OCI-LY1 (cell line): ENCODE results near the gene TIMP4.

Source experiments
- H2AFZ ChIP-seq: fragments of 200-600 bp; sonication (generic), shearing (Covaris generic); 2 replicates; pipeline ENCODE4 v1.6.0; 2014; ENCODE audit warnings: antibody characterized with exemption, mild to moderate bottlenecking, low read length
- H3F3A ChIP-seq: fragments of 200-600 bp; sonication (generic), shearing (Covaris generic); 2 replicates; pipeline ENCODE4 v1.6.0; 2014; ENCODE audit warnings: mild to moderate bottlenecking, antibody characterized with exemption, low read length, moderate library complexity; ENCODE audit not compliant: insufficient read depth
- H3K27ac ChIP-seq: fragments of 200-600 bp; sonication (generic); 2 replicates; pipeline ENCODE4 v1.5.1; 2014; ENCODE audit warnings: low read length, mixed run types, mild to moderate bottlenecking, low read depth; ENCODE audit not compliant: poor library complexity, severe bottlenecking
- H3K27me3 ChIP-seq: fragments of 200-600 bp; sonication (generic); 2 replicates; pipeline ENCODE4 v1.6.0; 2014; ENCODE audit warnings: antibody characterized with exemption, mild to moderate bottlenecking, low read length, moderate library complexity; ENCODE audit not compliant: insufficient read depth
- H3K36me3 ChIP-seq: fragments of 200-600 bp; sonication (generic); 2 replicates; pipeline ENCODE4 v1.6.1; 2014; ENCODE audit warnings: mild to moderate bottlenecking, antibody characterized with exemption, low read length, moderate library complexity, mixed read lengths; ENCODE audit not compliant: insufficient read depth
- H3K4me1 ChIP-seq: fragments of 200-600 bp; sonication (generic); 2 replicates; pipeline ENCODE4 v1.5.1; 2014; ENCODE audit warnings: mild to moderate bottlenecking, low read length, moderate library complexity; ENCODE audit not compliant: insufficient read depth, severe bottlenecking
- H3K4me2 ChIP-seq: fragments of 200-600 bp; sonication (generic), shearing (Covaris generic); 2 replicates; pipeline ENCODE4 v1.6.1; 2014; ENCODE audit warnings: low read length
- H3K4me3 ChIP-seq: fragments of 200-600 bp; sonication (generic); 2 replicates; pipeline ENCODE4 v1.5.1; 2014; ENCODE audit warnings: low read length, low read depth, mild to moderate bottlenecking, mixed read lengths; ENCODE audit not compliant: poor library complexity, severe bottlenecking
- H3K79me2 ChIP-seq: fragments of 200-600 bp; shearing (Covaris generic); 2 replicates; pipeline ENCODE4 v1.6.1; 2016; ENCODE audit warnings: mixed run types, low read length, mixed read lengths; ENCODE audit not compliant: insufficient read depth
- H3K9ac ChIP-seq: fragments of 200-600 bp; sonication (generic), shearing (Covaris generic); 2 replicates; pipeline ENCODE4 v1.6.1; 2014; ENCODE audit warnings: mild to moderate bottlenecking, low read length, mixed read lengths
- H3K9me2 ChIP-seq: fragments of 200-600 bp; sonication (generic), shearing (Covaris generic); 2 replicates; pipeline ENCODE4 v1.6.1; 2014; ENCODE audit warnings: low read depth, mild to moderate bottlenecking, low read length, mixed read lengths
- H3K9me3 ChIP-seq: fragments of 200-600 bp; shearing (Covaris generic); 2 replicates; pipeline ENCODE4 v1.6.1; 2014; ENCODE audit warnings: low read length, mixed read lengths
- H4K20me1 ChIP-seq: fragments of 200-600 bp; sonication (generic), shearing (Covaris generic); 2 replicates; pipeline ENCODE4 v1.6.0; 2016; ENCODE audit warnings: mild to moderate bottlenecking, low read length; ENCODE audit not compliant: insufficient read depth
- EZH2 ChIP-seq: fragments of 200-600 bp; sonication (generic), shearing (Covaris generic); IDR thresholded peaks from 2 replicates; pipeline ENCODE4 v1.8.0; 2017; ENCODE audit warnings: borderline replicate concordance, mixed run types, mild to moderate bottlenecking, antibody characterized with exemption, low read length, moderate library complexity, mixed read lengths
- TF ChIP-seq, protein P1 (sequence below): fragments of 200-600 bp; sonication (generic), shearing (Covaris generic); IDR thresholded peaks from 2 replicates; pipeline ENCODE4 v1.5.1; 2017; ENCODE audit warnings: mild to moderate bottlenecking, antibody characterized with exemption, low read length, moderate library complexity, mixed read lengths

Gene TIMP4

DNA sequence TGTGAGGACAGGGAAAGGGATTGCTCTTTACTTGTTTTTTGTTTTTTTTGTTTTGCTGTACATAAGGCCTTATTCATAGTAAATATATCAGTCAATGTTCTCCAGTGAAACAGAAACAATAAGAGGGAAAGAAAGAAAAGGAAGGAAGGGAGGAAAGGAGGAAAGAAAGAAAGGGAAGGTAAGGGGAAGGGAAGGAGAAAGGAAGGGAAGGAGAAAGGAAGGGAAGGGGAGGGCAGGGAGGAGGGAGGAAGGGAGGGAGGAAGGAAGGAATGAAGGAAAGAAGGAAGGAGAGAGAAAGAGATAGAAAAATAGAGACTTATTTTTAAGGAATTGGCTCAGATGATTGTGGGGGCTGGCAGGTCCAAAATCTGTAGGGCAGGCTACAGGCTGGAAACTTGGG is 37.2 kb downstream of the TIMP4 start:
- Histone ChIP-seq H4K20me1 (no peaks in the 10 kb centered on the region), H3K36me3 (no peaks in the 10 kb centered on the region), H3K9me3 (no peaks in the 10 kb centered on the region), H3K4me1 (no peaks in the 10 kb centered on the region), H3K9ac (no peak overlapping the region), H2AFZ (no peak overlapping the region), H3K4me3 (no peak overlapping the region), H3F3A (no peaks in the 10 kb centered on the region), H3K9me2 (no peaks in the 10 kb centered on the region), H3K27ac (no peak overlapping the region), H3K4me2 (no peak overlapping the region), H3K79me2 (no peaks in the 10 kb centered on the region), H3K27me3 (no peaks in the 10 kb centered on the region)
- TF ChIP-seq, protein P1, sequence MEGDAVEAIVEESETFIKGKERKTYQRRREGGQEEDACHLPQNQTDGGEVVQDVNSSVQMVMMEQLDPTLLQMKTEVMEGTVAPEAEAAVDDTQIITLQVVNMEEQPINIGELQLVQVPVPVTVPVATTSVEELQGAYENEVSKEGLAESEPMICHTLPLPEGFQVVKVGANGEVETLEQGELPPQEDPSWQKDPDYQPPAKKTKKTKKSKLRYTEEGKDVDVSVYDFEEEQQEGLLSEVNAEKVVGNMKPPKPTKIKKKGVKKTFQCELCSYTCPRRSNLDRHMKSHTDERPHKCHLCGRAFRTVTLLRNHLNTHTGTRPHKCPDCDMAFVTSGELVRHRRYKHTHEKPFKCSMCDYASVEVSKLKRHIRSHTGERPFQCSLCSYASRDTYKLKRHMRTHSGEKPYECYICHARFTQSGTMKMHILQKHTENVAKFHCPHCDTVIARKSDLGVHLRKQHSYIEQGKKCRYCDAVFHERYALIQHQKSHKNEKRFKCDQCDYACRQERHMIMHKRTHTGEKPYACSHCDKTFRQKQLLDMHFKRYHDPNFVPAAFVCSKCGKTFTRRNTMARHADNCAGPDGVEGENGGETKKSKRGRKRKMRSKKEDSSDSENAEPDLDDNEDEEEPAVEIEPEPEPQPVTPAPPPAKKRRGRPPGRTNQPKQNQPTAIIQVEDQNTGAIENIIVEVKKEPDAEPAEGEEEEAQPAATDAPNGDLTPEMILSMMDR = no peak
- TF ChIP-seq EZH2 = no peak

GRCh38 chr3:12120374-12121140 is 38.2 kb downstream of the TIMP4 start:
- no peak overlapping the region for H3K4me2 ChIP-seq

GRCh38 chr3:12117473-12117872 is 41.2 kb downstream of the TIMP4 start:
- H3K9me2 ChIP-seq = no peaks in the 10 kb centered on the region
- H3K4me2 ChIP-seq = no peak overlapping the region
- TF ChIP-seq, protein P1 = no peak
- TF ChIP-seq EZH2 = no peak
- H3F3A ChIP-seq = no peaks in the 10 kb centered on the region
- no peak overlapping the region for H3K9ac ChIP-seq
- H3K36me3 ChIP-seq = no peaks in the 10 kb centered on the region
- H3K9me3 ChIP-seq = no peaks in the 10 kb centered on the region
- no peak overlapping the region for H2AFZ ChIP-seq
- no peaks in the 10 kb centered on the region for H4K20me1 ChIP-seq
- H3K4me1 ChIP-seq = no peaks in the 10 kb centered on the region
- no peak overlapping the region for H3K27ac ChIP-seq
- H3K4me3 ChIP-seq = no peak overlapping the region
- H3K79me2 ChIP-seq = no peaks in the 10 kb centered on the region
- H3K27me3 ChIP-seq = no peaks in the 10 kb centered on the region

More at GRCh38 chr3:12120374-12121140, 38.2 kb downstream of the TIMP4 start:
- H3K9me3 ChIP-seq = no peaks in the 10 kb centered on the region
- H3K4me1 ChIP-seq = no peaks in the 10 kb centered on the region
- H3K4me3 ChIP-seq = no peak overlapping the region
- H3K9me2 ChIP-seq = no peaks in the 10 kb centered on the region
- no peak overlapping the region for H3K27ac ChIP-seq
- no peak overlapping the region for H2AFZ ChIP-seq
- H3F3A ChIP-seq = no peaks in the 10 kb centered on the region
- H3K27me3 ChIP-seq = no peaks in the 10 kb centered on the region
- no peaks in the 10 kb centered on the region for H3K36me3 ChIP-seq
- no peaks in the 10 kb centered on the region for H3K79me2 ChIP-seq
- H3K9ac ChIP-seq = no peak overlapping the region
- no peak for TF ChIP-seq EZH2
- TF ChIP-seq, protein P1 = no peak
- H4K20me1 ChIP-seq = no peaks in the 10 kb centered on the region
